DOHH2 (cell line): ENCODE measurements around the gene GPC6.

Source experiments
- H3F3A ChIP-seq: fragments of 200-600 bp; sonication (generic), shearing (Covaris generic); 2 replicates; pipeline ENCODE4 v1.6.0; 2016; ENCODE audit warnings: antibody characterized with exemption, mild to moderate bottlenecking; ENCODE audit not compliant: control insufficient read depth, insufficient read depth
- H3K27ac ChIP-seq: fragments of 200-600 bp; sonication (generic); 2 replicates; pipeline ENCODE4 v1.5.1; 2014; ENCODE audit warnings: low read depth, mild to moderate bottlenecking, low read length, moderate library complexity
- H3K27me3 ChIP-seq: fragments of 200-600 bp; sonication (generic); 2 replicates; pipeline ENCODE4 v1.6.1; 2014; ENCODE audit warnings: mild to moderate bottlenecking, low read length, mixed read lengths; ENCODE audit not compliant: control insufficient read depth
- H3K36me3 ChIP-seq: fragments of 200-600 bp; sonication (generic); 2 replicates; pipeline ENCODE4 v1.6.1; 2014; ENCODE audit warnings: mild to moderate bottlenecking, low read length, moderate library complexity, mixed read lengths; ENCODE audit not compliant: control insufficient read depth
- H3K4me1 ChIP-seq: fragments of 200-600 bp; sonication (generic); 2 replicates; pipeline ENCODE4 v1.6.1; 2014; ENCODE audit warnings: mild to moderate bottlenecking, low read length, mixed read lengths; ENCODE audit not compliant: control insufficient read depth
- H3K4me2 ChIP-seq: fragments of 200-600 bp; sonication (generic); 2 replicates; pipeline ENCODE4 v1.6.0; 2014; ENCODE audit warnings: mild to moderate bottlenecking, low read length, moderate library complexity
- H3K4me3 ChIP-seq: fragments of 200-600 bp; sonication (generic); 2 replicates; pipeline ENCODE4 v1.5.1; 2014; ENCODE audit warnings: mild to moderate bottlenecking, low read length, mixed read lengths
- H3K79me2 ChIP-seq: fragments of 200-600 bp; sonication (generic); 2 replicates; pipeline ENCODE4 v1.6.1; 2014; ENCODE audit warnings: mild to moderate bottlenecking, low read length, mixed read lengths; ENCODE audit not compliant: control insufficient read depth
- H3K9me2 ChIP-seq: fragments of 200-600 bp; sonication (generic); replicated peaks from 2 replicates; pipeline ENCODE4 v1.6.1; 2014; ENCODE audit warnings: mild to moderate bottlenecking, low read length, mixed read lengths; ENCODE audit not compliant: control insufficient read depth
- H3K9me3 ChIP-seq: fragments of 200-600 bp; sonication (generic); 2 replicates; pipeline ENCODE4 v1.6.1; 2014; ENCODE audit warnings: antibody characterized with exemption, low read length, mixed read lengths; ENCODE audit not compliant: control insufficient read depth, insufficient read depth
- H4K20me1 ChIP-seq: fragments of 200-600 bp; sonication (generic); 2 replicates; pipeline ENCODE4 v1.6.0; 2014; ENCODE audit warnings: low read depth, mild to moderate bottlenecking, antibody characterized with exemption, low read length, moderate library complexity; ENCODE audit not compliant: control insufficient read depth, insufficient read depth
- CTCF ChIP-seq: fragments of 200-600 bp; sonication (generic); IDR thresholded peaks from one replicate; pipeline ENCODE4 v1.5.1; 2014; ENCODE audit warnings: antibody characterized with exemption, mild to moderate bottlenecking, low read depth, low read length; ENCODE audit not compliant: poor library complexity, severe bottlenecking
- EZH2phosphoT487 ChIP-seq: fragments of 200-600 bp; sonication (generic); IDR thresholded peaks from 2 replicates; pipeline ENCODE4 v1.6.1; 2017; ENCODE audit warnings: borderline replicate concordance, mild to moderate bottlenecking, antibody characterized with exemption, low read length, moderate library complexity, mixed read lengths

The GPC6 gene

GRCh38 chr13:93788456-93788855 lies 561.8 kb downstream of the GPC6 start:
- Histone ChIP-seq H3K79me2 (no peaks in the 10 kb centered on the region), H3F3A (no peaks in the 10 kb centered on the region), H3K27me3 (no peaks in the 10 kb centered on the region), H3K4me1 (no peaks in the 10 kb centered on the region), H3K4me2 (no peak overlapping the region), H3K9me3 (no peaks in the 10 kb centered on the region), H3K9me2 (no peaks in the 10 kb centered on the region), H3K27ac (no peak overlapping the region), H4K20me1 (no peaks in the 10 kb centered on the region), H3K36me3 (no peaks in the 10 kb centered on the region), H3K4me3 (no peak overlapping the region)
- TF ChIP-seq EZH2phosphoT487 (no peak), CTCF (no peak)

DNA sequence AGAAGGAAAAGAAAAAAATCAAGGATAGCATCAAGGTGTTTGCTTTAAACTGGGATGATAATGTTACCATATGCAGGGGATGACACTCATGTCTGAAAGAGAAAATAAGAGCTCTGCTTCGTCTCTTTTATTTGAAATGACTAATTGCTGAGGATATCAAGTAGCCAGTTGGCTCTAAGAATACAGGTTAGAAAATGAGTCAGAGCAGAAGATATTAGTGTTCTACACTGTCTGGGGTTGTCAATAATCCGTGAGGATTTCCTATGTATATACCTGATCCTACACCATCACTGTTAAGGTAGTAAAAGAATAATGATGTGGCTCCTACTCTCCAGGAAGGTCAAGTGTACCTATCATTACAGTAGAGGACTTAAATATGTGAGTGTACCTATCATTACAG lies 562.5 kb downstream of the GPC6 start:
- Histone ChIP-seq H3F3A (no peaks in the 10 kb centered on the region), H3K27me3 (no peaks in the 10 kb centered on the region), H3K4me1 (no peaks in the 10 kb centered on the region), H3K27ac (no peak overlapping the region), H3K36me3 (no peaks in the 10 kb centered on the region), H3K4me3 (no peak overlapping the region), H3K9me2 (no peaks in the 10 kb centered on the region), H3K9me3 (no peaks in the 10 kb centered on the region), H3K4me2 (no peak overlapping the region), H3K79me2 (no peaks in the 10 kb centered on the region), H4K20me1 (no peaks in the 10 kb centered on the region)
- TF ChIP-seq EZH2phosphoT487 = no peak

DNA sequence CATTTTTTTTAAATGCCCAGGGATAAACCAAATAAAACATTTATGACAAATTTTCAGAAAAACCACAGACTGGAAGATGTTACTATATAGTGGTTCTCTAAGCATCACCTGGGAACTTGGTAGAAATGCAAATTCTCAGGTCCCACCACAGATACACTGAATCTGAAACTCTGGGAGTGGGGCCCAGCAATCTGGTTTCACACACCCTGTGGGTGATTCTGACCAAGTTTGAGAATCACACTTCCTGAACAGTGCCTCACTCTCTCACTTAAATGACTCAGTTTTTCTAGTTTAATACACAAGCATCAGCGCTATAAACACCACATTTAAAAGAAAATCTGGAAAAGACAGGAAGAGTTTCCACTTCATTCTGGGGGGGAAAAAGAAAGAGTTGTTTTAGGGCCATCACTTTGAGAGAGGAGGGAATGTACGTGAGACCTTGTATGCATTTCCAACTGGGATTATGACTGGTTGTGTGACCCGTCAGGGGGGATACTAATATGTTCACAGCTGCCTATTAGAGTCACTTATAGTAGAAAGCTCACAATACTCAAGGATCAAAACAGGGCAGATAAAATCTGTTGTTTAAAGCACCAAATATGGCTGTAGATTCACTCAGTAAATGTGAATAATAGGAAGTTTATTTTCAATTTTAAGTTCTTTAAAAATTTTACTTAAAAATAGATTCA lies 567.7 kb downstream of the GPC6 start:
- Histone ChIP-seq H4K20me1 (no peaks in the 10 kb centered on the region), H3K27ac (no peak overlapping the region), H3F3A (no peaks in the 10 kb centered on the region), H3K4me1 (no peaks in the 10 kb centered on the region), H3K79me2 (no peaks in the 10 kb centered on the region), H3K4me3 (no peak overlapping the region), H3K36me3 (no peaks in the 10 kb centered on the region), H3K27me3 (no peaks in the 10 kb centered on the region), H3K9me2 (no peaks in the 10 kb centered on the region), H3K4me2 (no peak overlapping the region), H3K9me3 (no peaks in the 10 kb centered on the region)
- TF ChIP-seq EZH2phosphoT487 (no peak), CTCF (no peak)

- no peak overlapping the region for H3K4me3 ChIP-seq
- no peaks in the 10 kb centered on the region for H3K79me2 ChIP-seq
- no peaks in the 10 kb centered on the region for H3K36me3 ChIP-seq
- H3K9me3 ChIP-seq = no peaks in the 10 kb centered on the region
- no peak overlapping the region for H3K27ac ChIP-seq
- TF ChIP-seq EZH2phosphoT487 = no peak
- no peak for TF ChIP-seq CTCF
- H3K4me1 ChIP-seq = no peaks in the 10 kb centered on the region
- no peaks in the 10 kb centered on the region for H4K20me1 ChIP-seq
- no peak overlapping the region for H3K4me2 ChIP-seq
- no peaks in the 10 kb centered on the region for H3F3A ChIP-seq
- H3K27me3 ChIP-seq = no peaks in the 10 kb centered on the region
- H3K9me2 ChIP-seq = no peaks in the 10 kb centered on the region
Observed at GRCh38 chr13:93797463-93797862, 570.9 kb downstream of the GPC6 start.
